HEK293T (cell line): Measurements from ENCODE around the gene CTDSP1.

Source experiments
- ARNT ChIP-seq: fragments of 450-650 bp; IDR thresholded peaks from 2 replicates; pipeline ENCODE4 v1.6.1; 2017; ENCODE audit warnings: mild to moderate bottlenecking
- BHLHE40 ChIP-seq: fragments of 450-650 bp; IDR thresholded peaks from 2 replicates; pipeline ENCODE4 v1.6.1; 2016; ENCODE audit warnings: mild to moderate bottlenecking, moderate library complexity, borderline replicate concordance
- FOXA1 ChIP-seq: fragments of 450-650 bp; IDR thresholded peaks from 2 replicates; pipeline ENCODE4 v1.6.1; 2016; ENCODE audit warnings: mild to moderate bottlenecking
- LEF1 ChIP-seq: fragments of 450-650 bp; IDR thresholded peaks from 2 replicates; pipeline ENCODE4 v1.6.1; 2017; ENCODE audit warnings: mild to moderate bottlenecking, borderline replicate concordance
- NFRKB ChIP-seq: fragments of 450-650 bp; IDR thresholded peaks from 2 replicates; pipeline ENCODE4 v1.6.1; 2016; ENCODE audit warnings: mild to moderate bottlenecking, moderate library complexity
- PKNOX1 ChIP-seq: fragments of 450-650 bp; IDR thresholded peaks from 2 replicates; pipeline ENCODE4 v1.6.1; 2016
- SP1 ChIP-seq: fragments of 450-650 bp; IDR thresholded peaks from 2 replicates; pipeline ENCODE4 v1.6.1; 2017
- ZNF384 ChIP-seq: fragments of 450-650 bp; IDR thresholded peaks from 2 replicates; pipeline ENCODE4 v1.6.1; 2016

GRCh38 chr2:218422403-218423086, 22.9 kb downstream of the CTDSP1 start:
- TF ChIP-seq SP1 (no peak), BHLHE40 (no peak), FOXA1 (no peak), PKNOX1 (no peak), LEF1 (no peak), NFRKB (no peak), ARNT (no peak), ZNF384 (no peak)
